Activated T-cell treated with anti-CD3 and anti-CD28 coated beads, Interleukin-2, amount 50 U/mL, for 24 hours (primary cell): ENCODE results near the gene LRIT2.

Source experiments
- DNase-seq: peaks from one replicate; pipeline ENCODE4 v3.0.0-alpha.2; 2020
- H3K27ac Mint-ChIP-seq: 2 replicates; pipeline ENCODE4 v1.8.0; 2020; ENCODE audit warnings: mild to moderate bottlenecking, mixed read lengths
- H3K27me3 Mint-ChIP-seq: 2 replicates; pipeline ENCODE4 v1.8.0; 2020; ENCODE audit warnings: mixed read lengths
- H3K36me3 Mint-ChIP-seq: 2 replicates; pipeline ENCODE4 v1.8.0; 2020; ENCODE audit warnings: low read depth, mixed read lengths
- H3K4me1 Mint-ChIP-seq: 2 replicates; pipeline ENCODE4 v1.8.0; 2020; ENCODE audit warnings: low read depth, mixed read lengths
- H3K4me3 Mint-ChIP-seq: 2 replicates; pipeline ENCODE4 v1.8.0; 2020; ENCODE audit warnings: mild to moderate bottlenecking, moderate library complexity, mixed read lengths
- H3K9me3 Mint-ChIP-seq: 2 replicates; pipeline ENCODE4 v1.8.0; 2020; ENCODE audit warnings: mixed read lengths

Gene LRIT2

GRCh38 chr10:84256510-84257342 is 31.4 kb upstream of the LRIT2 start:
- no peak overlapping the region for H3K4me3 Mint-ChIP-seq
- no peaks in the 10 kb centered on the region for H3K9me3 Mint-ChIP-seq
- H3K36me3 Mint-ChIP-seq = no peaks in the 10 kb centered on the region
- peak; percentile 71 for DNase-seq
- H3K4me1 Mint-ChIP-seq = peaks cover 7% of the 10 kb centered on the region
- peaks cover 25% of the 10 kb centered on the region for H3K27me3 Mint-ChIP-seq
- no peak overlapping the region for H3K27ac Mint-ChIP-seq

GRCh38 chr10:84254552-84255478 is 29.5 kb upstream of the LRIT2 start:
- Mint-ChIP-seq H3K27ac (no peak overlapping the region), H3K27me3 (peaks cover 18% of the 10 kb centered on the region), H3K9me3 (no peaks in the 10 kb centered on the region), H3K4me1 (peaks cover 7% of the 10 kb centered on the region), H3K4me3 (no peak overlapping the region), H3K36me3 (no peaks in the 10 kb centered on the region)
- DNase-seq = no peak

DNA sequence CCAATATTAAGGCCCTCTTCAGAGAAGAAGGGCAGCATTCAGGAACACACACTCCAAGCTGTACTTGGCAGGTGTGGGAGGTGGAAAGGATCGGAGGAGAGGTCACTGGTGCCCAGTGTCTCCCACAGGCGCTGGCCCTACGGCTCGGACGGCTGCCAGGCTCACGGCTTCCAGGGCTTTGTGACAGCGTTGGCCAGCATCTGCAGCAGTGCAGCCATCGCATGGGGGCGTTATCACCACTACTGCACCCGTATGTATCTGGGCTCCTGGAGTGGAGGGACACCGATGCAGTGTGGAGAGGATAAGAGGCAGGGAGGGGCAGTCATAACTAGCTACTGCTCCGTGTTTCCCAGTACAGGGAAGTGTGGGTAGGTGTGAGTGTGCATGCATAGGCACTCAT is 23.4 kb upstream of the LRIT2 start:
- H3K4me3 Mint-ChIP-seq = no peak overlapping the region
- no peaks in the 10 kb centered on the region for H3K36me3 Mint-ChIP-seq
- no peaks in the 10 kb centered on the region for H3K4me1 Mint-ChIP-seq
- no peak for DNase-seq
- H3K9me3 Mint-ChIP-seq = no peaks in the 10 kb centered on the region
- H3K27me3 Mint-ChIP-seq = peaks cover 2% of the 10 kb centered on the region
- no peak overlapping the region for H3K27ac Mint-ChIP-seq

DNA sequence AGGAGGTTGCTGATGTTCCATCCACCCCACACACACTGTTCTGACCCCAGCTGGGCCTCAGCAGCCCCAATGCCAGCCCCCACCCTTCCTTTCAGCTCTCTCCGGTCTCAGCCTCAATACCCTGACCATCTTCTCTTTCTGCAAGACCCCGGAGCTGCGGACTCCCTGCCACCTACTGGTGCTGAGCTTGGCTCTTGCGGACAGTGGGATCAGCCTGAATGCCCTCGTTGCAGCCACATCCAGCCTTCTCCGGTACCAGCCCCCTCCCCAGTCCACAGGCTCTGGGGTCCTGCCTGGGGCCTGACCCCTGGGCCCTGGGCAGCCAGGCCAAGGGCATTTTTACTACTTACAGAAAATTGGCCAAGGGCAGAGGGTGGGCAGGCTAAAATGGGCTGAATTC is 22.2 kb upstream of the LRIT2 start:
- Mint-ChIP-seq H3K36me3 (no peaks in the 10 kb centered on the region), H3K27ac (no peak overlapping the region), H3K4me1 (no peaks in the 10 kb centered on the region), H3K27me3 (peaks cover 2% of the 10 kb centered on the region), H3K4me3 (no peak overlapping the region), H3K9me3 (no peaks in the 10 kb centered on the region)
- no peak for DNase-seq

GRCh38 chr10:84244651-84245270 is 19.4 kb upstream of the LRIT2 start, which contains the start of gene RGR:
Gene RGR, plus strand, starts transcription at chr10:84245053. Its CDS starts 38 bp downstream, at chr10:84245091.
- Mint-ChIP-seq H3K4me3 (no peak within 1 kb of the TSS), H3K9me3 (no peaks in the 10 kb centered on the region), H3K36me3 (no peaks in the 10 kb centered on the region), H3K27ac (no peak within 1 kb of the TSS), H3K27me3 (peaks cover 2% of the 10 kb centered on the region), H3K4me1 (no peaks in the 10 kb centered on the region)
- no peak for DNase-seq

GRCh38 chr10:84243759-84244158 is 18.4 kb upstream of the LRIT2 start:
- no peak for DNase-seq
- Mint-ChIP-seq H3K4me1 (no peaks in the 10 kb centered on the region), H3K36me3 (no peaks in the 10 kb centered on the region), H3K27ac (no peak overlapping the region), H3K9me3 (no peaks in the 10 kb centered on the region), H3K4me3 (no peak overlapping the region), H3K27me3 (peaks cover 2% of the 10 kb centered on the region)

DNA sequence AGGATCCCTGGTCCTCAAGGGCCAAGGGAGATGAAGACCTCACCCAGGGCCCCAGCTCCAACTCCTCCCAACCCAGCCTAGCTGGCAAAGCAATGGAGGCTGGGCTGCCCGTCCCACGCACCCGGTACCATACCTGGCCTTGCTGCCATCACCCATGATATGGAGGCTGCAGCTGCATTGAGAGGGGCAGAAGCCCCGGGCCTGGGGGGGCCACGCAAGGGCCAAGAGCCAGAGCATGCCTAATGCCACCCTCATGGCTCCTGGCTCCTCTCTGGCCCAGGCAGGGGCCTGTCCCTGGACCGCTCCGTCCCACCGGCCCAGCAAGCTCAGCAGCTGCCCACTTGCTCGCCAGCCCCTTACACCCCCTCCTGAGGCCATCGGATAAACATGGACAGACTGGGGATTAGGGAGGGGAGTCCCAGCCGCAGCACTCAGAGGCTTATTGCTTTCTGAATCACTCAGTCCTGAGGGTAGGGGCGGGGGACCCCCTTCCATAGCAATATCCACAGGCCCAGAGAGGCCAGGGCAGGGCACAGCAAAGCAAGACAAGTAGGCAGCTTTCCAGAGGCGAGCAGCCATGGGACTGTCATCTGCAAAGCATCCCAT is 15.9 kb upstream of the LRIT2 start, which contains the start of gene LRIT1:
LRIT1 (minus strand) TSS at position 362 of the 606 bp plus-strand sequence; CDS start at position 255, 107 bp downstream.
- Mint-ChIP-seq H3K36me3 (no peaks in the 10 kb centered on the region), H3K4me3 (no peak within 1 kb of the TSS), H3K9me3 (no peaks in the 10 kb centered on the region), H3K27ac (no peak within 1 kb of the TSS), H3K27me3 (peaks cover 12% of the 10 kb centered on the region), H3K4me1 (no peaks in the 10 kb centered on the region)
- no peak for DNase-seq

DNA sequence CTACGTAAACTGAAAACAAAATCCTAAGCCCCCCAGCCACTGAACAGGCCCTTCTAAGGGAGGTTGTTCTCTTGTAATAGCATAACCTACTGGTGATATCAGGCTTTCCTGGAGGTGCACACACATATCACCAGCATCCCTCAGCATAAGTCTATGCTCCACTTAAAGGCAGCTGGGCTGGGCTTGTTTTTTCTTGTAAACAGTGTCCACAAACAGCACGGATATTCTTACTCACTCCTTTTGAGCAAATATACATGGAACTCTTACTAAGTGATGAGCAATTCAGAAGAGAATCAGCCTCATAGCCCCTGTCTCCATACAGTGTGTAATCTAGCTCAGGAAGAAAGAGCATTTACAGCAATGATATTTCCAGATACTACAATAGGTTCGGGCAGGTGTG is 13.6 kb upstream of the LRIT2 start:
- no peaks in the 10 kb centered on the region for H3K9me3 Mint-ChIP-seq
- H3K27me3 Mint-ChIP-seq = peaks cover 17% of the 10 kb centered on the region
- H3K4me1 Mint-ChIP-seq = no peaks in the 10 kb centered on the region
- H3K27ac Mint-ChIP-seq = no peak overlapping the region
- H3K36me3 Mint-ChIP-seq = no peaks in the 10 kb centered on the region
- no peak for DNase-seq
- H3K4me3 Mint-ChIP-seq = no peak overlapping the region

DNA sequence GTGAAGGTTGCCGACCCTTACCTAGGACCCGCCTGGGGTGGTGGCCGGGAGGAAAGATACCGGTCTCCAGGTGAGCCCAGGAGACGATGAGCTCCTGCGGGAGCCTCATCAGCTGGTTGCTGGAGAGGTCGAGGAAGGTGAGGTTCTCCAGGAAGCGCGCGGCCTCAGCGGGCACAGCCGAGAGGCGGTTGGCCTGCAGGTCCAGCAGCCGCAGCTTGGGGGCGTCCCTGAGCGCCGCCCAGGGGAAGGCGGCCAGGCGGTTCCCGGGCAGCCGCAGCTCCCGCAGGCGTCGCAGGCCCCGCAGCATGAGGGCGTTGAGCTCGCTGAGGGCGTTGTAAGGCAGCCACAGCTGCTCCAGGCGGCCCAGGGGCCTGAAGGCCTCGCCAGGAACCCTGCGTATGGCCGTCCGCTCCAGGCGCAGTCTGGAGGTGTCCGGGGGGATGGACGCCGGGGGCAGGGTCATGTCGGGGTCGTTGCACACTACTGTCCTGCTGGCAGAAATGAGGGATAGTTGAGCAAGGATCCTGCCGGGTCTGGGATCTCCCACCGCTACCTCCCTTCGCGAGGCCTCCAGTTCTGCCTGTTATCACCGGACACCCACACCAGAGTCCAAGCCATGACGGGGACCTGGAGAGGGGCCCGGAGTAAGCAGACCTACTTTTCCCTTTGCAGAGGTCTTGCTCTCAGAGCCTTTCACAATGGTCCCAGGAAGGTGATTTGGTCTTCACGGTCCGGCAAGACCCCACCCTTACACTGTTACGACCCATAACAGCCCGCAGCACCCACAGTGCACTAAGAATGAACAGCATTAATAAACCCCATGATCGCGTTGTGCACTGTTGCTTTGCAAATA is 12.1 kb upstream of the LRIT2 start:
- DNase-seq = no peak
- no peaks in the 10 kb centered on the region for H3K4me1 Mint-ChIP-seq

GRCh38 chr10:84236807-84237198 is 11.5 kb upstream of the LRIT2 start:
- Mint-ChIP-seq H3K4me1 (no peaks in the 10 kb centered on the region), H3K36me3 (no peaks in the 10 kb centered on the region), H3K4me3 (no peak overlapping the region), H3K9me3 (no peaks in the 10 kb centered on the region), H3K27me3 (peaks cover 17% of the 10 kb centered on the region), H3K27ac (no peak overlapping the region)
- DNase-seq = no peak

More for the DNA sequence above, 12.1 kb upstream of the LRIT2 start:
- no peak overlapping the region for H3K27ac Mint-ChIP-seq
- no peaks in the 10 kb centered on the region for H3K36me3 Mint-ChIP-seq
- peaks cover 17% of the 10 kb centered on the region for H3K27me3 Mint-ChIP-seq
- H3K4me3 Mint-ChIP-seq = no peak overlapping the region
- no peaks in the 10 kb centered on the region for H3K9me3 Mint-ChIP-seq

DNA sequence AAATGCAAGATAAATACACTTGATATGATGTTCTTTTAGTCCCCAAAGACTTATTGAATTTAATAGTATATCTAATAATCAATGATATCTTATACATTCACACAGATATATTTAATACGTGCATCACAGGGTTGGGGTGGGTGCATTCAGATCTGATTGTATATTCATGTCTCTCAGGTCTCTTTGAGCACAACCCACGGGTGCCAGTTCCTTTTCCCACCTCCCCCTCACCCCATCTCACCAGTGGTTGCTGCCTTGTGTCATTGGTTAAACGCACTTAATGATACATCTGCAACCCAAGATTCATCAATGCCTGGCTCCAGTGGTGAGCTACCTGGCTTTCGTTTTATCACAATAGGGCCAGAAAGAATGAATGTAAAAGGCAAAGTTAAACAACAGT is 9.8 kb upstream of the LRIT2 start:
- Mint-ChIP-seq H3K9me3 (no peaks in the 10 kb centered on the region), H3K36me3 (no peaks in the 10 kb centered on the region), H3K27me3 (peaks cover 21% of the 10 kb centered on the region), H3K27ac (no peak overlapping the region), H3K4me3 (no peak overlapping the region), H3K4me1 (no peaks in the 10 kb centered on the region)
- no peak for DNase-seq

DNA sequence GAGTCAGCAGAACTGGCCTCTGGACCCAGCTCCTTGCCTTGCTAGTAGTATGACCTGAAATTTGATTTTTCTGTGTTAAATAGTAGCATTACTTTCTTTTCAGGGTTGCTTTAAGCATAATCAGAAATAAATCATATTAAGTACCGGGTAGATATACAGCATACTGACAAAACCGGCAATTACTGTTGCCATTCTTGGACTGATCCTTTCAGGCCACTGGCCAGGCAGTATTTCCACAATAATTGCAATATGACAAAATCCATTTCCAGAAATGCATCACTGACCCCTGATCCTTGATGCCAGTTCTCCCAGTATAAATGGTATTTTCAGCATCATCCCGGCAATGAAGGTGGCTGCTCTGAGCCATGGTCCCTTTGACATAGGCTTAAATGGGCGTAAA is 9.1 kb upstream of the LRIT2 start:
- no peak overlapping the region for H3K27ac Mint-ChIP-seq
- H3K27me3 Mint-ChIP-seq = peaks cover 22% of the 10 kb centered on the region
- no peaks in the 10 kb centered on the region for H3K4me1 Mint-ChIP-seq
- H3K4me3 Mint-ChIP-seq = no peak overlapping the region
- H3K36me3 Mint-ChIP-seq = no peaks in the 10 kb centered on the region
- H3K9me3 Mint-ChIP-seq = no peaks in the 10 kb centered on the region
- no peak for DNase-seq

DNA sequence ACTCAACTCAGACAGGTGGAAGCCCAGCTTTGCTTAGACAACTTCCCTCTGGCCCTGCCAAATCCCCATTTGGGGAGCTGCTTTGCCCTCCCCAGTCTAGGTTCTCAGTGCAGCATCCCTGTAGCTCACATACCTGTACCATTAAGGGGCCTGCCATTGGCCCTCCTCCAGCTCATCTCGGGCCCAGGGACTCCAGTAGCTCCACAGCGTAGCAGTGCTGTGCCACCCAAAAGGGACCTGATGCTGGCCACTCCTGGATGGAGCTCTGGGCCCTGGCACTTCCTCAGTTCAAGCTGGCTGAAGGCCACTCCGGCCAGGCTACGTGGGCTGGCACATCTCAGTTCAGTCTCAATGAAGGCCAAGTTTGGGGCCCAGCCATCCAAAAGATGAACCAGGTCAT is 8.6 kb upstream of the LRIT2 start:
- Mint-ChIP-seq H3K4me3 (no peak overlapping the region), H3K9me3 (no peaks in the 10 kb centered on the region), H3K27ac (no peak overlapping the region), H3K36me3 (no peaks in the 10 kb centered on the region), H3K27me3 (peaks cover 27% of the 10 kb centered on the region), H3K4me1 (no peaks in the 10 kb centered on the region)
- no peak for DNase-seq
